LNCaP clone FGC (cell line): ENCODE data around the gene ITGB5.
"Not testable (repeated sequence)": the region's sequence is repeated elsewhere in the genome, so short reads cannot be mapped to it uniquely, and the experiment has no call there.

Source experiments
- DNase-seq: peaks from one replicate; pipeline ENCODE4 v3.0.0-alpha.2; 2011; ENCODE audit warnings: low read depth
- H3K4me3 ChIP-seq: 2 replicates; pipeline ENCODE4 v1.5.1; 2011; ENCODE audit warnings: mild to moderate bottlenecking, low read depth, low read length, control low read depth
- CTCF ChIP-seq: IDR thresholded peaks from 2 replicates; pipeline ENCODE4 v1.5.1; 2012; ENCODE audit warnings: mild to moderate bottlenecking; ENCODE audit not compliant: control insufficient read depth, insufficient read depth; ENCODE audit errors: extremely low read depth

Gene ITGB5

GRCh38 chr3:124762661-124763011 lies 124.5 kb downstream of the ITGB5 start:
- TF ChIP-seq CTCF: no peak
- H3K4me3 ChIP-seq: no peak overlapping the region
- no peak for DNase-seq

GRCh38 chr3:124761935-124762660 lies 125.1 kb downstream of the ITGB5 start:
- no peak for TF ChIP-seq CTCF
- H3K4me3 ChIP-seq: no peak overlapping the region
- peak; percentile 54 for DNase-seq

GRCh38 chr3:124761250-124761796 lies 125.8 kb downstream of the ITGB5 start:
- peak; percentile 64 for DNase-seq
- H3K4me3 ChIP-seq: no peak overlapping the region; the same call in 1 of the 2 replicates
- TF ChIP-seq CTCF: peak; percentile 94

- DNase-seq: peak; percentile 67
- no peak for TF ChIP-seq CTCF
- no peak overlapping the region for H3K4me3 ChIP-seq
Observed at GRCh38 chr3:124760601-124761000, 126.6 kb downstream of the ITGB5 start.

GRCh38 chr3:124759666-124760401 lies 127.3 kb downstream of the ITGB5 start:
- H3K4me3 ChIP-seq: no peak overlapping the region
- DNase-seq: no peak
- TF ChIP-seq CTCF: no peak

GRCh38 chr3:124758851-124759635 lies 128.1 kb downstream of the ITGB5 start:
- H3K4me3 ChIP-seq: no peak overlapping the region
- DNase-seq: no peak
- TF ChIP-seq CTCF: no peak

GRCh38 chr3:124757926-124758325 lies 129.2 kb downstream of the ITGB5 start:
- not testable (repeated sequence) for DNase-seq, H3K4me3 ChIP-seq
